DMS53 (cell line): ENCODE data around the gene MS4A15.
"Not testable (repeated sequence)": the region's sequence is repeated elsewhere in the genome, so short reads cannot be mapped to it uniquely, and the experiment has no call there.

Source experiments
- DNase-seq: peaks from one replicate; lab custom pipeline; 2025; lab: John Stamatoyannopoulos, UW

MS4A15 gene

DNA sequence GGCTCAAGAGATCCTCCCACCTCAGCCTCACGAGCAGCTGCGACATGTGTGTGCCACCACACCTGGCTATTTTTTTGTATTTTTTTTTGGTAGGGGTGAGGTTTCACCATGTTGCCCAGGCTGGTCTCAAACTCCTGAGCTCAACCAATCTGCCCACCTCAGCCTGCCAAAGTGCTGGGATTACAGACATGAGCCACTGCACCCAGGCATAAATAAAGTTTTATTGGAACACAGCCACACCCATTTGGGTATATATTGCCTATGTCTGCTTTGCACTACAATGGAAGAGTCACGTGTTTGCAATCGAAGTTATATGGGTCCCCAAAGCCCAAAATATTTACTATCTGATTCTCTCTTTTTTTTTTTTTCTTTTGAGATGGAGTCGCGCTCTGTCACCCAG, 1.8 kb upstream of the MS4A15 start:
- DNase-seq, result no peak

- no peak for DNase-seq
These were observed 649 bp downstream of the MS4A15 start for GRCh38 chr11:60757231-60757800.

GRCh38 chr11:60758671-60759070, 2.0 kb downstream of the MS4A15 start:
- not testable (repeated sequence) for DNase-seq

GRCh38 chr11:60759438-60760225, 3.0 kb downstream of the MS4A15 start:
- DNase-seq, result not testable (repeated sequence)

- DNase-seq, result no peak
These were observed 4.9 kb downstream of the MS4A15 start for GRCh38 chr11:60761436-60762190.

DNA sequence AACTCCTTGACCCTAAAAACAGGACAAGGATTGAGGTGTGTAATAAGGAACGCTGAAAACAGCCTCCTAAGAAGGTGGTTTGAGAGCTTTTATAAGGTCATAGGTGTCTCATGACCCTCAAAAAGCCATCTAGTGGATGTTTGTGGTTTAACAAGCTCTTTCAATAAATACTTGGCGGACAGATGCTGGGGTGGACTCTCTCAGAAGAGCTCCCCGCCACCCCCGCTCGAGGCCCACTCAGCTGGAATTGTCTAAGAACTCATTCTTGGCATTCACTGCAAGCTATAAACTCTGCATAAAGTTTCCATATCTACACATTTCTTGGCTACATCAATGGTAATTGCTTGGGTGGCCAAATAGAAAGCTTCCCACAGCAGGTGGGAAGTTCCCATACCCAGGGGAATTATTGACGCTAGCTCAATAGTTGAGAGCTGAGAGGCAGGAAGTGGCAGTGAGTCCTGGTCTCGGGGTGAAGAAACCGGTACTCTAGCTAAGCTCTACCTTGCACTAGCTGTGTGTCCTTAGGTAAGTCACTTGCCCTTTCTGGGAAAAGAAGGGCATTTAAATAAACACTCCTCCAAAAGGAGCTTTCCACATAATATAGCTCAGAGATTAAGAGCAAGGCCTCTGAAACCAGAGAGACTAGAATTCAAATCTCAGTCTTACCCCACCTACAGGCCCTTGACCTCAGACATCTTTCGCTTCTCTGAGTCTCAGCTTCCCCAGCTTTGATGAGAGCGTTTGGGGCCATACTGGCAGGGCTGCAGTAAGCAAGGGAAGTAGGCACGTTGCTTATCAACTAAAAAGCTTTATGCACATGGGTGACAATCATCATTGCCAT, 6.4 kb downstream of the MS4A15 start:
- peak; percentile 65 for DNase-seq

DNA sequence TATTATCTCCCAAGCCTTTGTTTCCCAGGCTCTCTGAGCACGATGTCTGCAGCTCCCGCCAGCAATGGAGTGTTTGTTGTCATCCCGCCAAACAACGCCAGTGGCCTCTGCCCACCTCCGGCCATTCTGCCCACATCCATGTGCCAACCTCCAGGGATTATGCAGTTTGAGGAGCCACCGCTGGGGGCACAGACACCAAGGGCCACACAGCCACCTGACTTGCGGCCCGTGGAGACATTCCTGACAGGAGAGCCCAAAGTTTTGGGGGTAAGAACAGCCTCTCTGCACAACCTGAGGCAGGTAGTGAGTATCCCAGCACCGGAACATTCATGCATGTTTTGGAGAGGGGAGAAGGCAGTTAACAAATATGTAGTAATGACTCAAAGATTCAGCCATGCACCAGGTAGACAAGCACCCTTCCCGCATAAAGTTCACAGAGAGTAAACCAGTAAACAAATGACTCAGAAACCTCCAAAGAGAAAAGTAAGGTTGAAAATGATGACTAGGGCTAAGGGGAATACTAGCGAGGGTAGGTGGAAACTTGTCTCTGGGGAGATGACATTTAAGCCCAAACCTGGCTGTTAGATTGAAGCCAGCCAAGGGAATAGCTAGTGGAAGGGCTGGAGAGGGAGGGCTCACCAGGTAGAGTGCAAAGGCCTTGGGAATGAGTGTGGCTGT, 7.2 kb downstream of the MS4A15 start:
- DNase-seq, result peak; percentile 48

- peak; percentile 59 for DNase-seq
These were observed 8.2 kb downstream of the MS4A15 start for GRCh38 chr11:60764879-60765278.

GRCh38 chr11:60765355-60765754, 8.7 kb downstream of the MS4A15 start:
- DNase-seq, result no peak

GRCh38 chr11:60766547-60766946, 9.9 kb downstream of the MS4A15 start:
- no peak for DNase-seq

- peak; percentile 72 for DNase-seq
These were observed 10.7 kb downstream of the MS4A15 start for GRCh38 chr11:60767388-60767811.

GRCh38 chr11:60768202-60768601, 11.5 kb downstream of the MS4A15 start:
- DNase-seq, result no peak

- no peak for DNase-seq
These were observed 12.6 kb downstream of the MS4A15 start for GRCh38 chr11:60769273-60769672.

DNA sequence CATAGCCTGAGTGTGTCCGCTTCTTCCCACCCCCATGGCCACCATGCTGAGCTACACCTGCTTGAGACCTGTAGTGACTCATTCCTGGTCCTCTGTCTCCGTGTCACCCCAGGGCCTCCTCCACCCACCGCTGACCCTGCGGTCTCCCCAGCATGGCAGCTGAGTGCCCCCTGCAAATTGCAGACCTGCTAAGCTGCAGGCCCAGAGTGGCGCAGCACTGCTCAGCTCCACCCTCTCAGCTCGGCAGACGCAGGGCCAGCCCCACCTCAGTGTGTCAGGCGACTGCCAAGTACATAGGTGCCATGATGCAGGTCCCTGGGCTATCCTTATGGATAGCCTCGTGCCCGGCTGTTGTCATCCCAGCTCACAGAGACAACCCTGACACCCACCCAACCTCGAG, 13.1 kb downstream of the MS4A15 start:
- no peak for DNase-seq

- no peak for DNase-seq
These were observed 14.5 kb downstream of the MS4A15 start for GRCh38 chr11:60771146-60771545.

- DNase-seq, result peak; percentile 43
These were observed 15.3 kb downstream of the MS4A15 start for GRCh38 chr11:60771879-60772525.

DNA sequence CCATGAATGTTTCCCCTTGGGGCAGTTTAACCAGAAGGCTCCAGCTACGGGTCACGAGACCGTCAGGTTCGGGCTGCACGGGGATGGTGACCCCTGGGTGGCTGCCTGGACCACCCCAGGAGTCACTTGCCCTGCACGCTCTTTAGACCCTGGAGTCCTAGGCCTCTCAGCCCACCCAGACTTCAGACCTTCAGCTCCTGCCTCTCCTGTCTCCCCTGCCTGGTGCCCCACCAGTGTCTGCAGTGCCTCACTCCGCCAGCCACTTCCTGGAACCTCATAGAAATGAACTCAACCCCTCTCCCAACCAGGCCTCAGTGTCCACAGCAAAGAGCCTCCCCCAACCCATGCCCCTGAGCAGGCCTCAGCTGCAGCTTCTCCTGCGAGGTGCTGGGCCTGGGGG, 16.0 kb downstream of the MS4A15 start:
- no peak for DNase-seq

- DNase-seq, result no peak
These were observed 18.1 kb downstream of the MS4A15 start for GRCh38 chr11:60774726-60775125.

DNA sequence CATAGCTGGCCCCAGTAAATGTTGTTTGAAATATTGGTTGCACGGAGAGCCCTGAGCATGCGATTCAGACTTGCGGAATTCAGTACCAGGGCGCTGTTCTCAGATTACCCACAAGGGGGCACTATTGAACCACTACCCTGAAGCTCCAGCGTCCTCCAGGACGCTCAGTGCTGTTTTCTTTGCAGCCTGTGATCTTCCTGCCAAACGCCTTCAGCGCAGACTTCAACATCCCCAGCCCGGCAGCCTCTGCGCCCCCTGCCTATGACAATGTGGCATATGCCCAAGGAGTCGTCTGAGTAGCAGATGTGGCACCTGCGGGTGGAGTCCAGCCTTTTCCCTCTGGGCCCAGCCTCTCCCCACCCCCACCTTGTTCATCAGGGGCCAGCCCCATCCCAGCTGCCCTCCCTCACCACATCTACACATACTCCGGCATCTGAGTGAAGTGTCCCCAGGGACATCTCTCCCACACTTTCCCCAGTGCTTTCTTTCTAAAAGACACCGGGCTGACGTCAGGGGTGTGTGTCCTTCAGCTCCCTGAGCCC, 18.8 kb downstream of the MS4A15 start:
- DNase-seq, result peak; percentile 92

GRCh38 chr11:60776167-60776566, 19.5 kb downstream of the MS4A15 start:
- no peak for DNase-seq

DNA sequence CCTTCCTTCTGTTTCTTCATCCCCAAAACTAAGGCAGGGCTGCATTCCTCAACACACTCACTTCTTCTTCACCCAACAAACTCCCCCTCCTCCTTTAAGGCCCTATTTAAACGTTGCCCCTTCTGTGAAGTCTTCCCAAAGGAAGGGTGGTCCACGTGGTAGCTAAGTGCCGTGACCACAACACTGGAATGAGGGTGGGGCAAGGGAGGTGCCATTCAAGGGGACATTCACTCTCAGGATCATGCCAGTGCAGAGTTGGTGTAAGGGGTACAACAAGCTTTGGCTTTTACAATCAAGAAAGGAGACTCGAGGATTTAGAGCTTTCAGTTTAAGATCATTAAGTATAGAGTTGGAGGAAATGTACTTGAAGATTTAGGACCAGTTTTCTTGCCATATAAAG, 20.4 kb downstream of the MS4A15 start:
- no peak for DNase-seq
